Dendritic cell treated with granulocyte-macrophage colony-stimulating factor and Interleukin-4, amounts not matched to agents 40 ng/mL and 50 ng/mL, for 4 days (primary cell): ENCODE measurements around the gene FAM163A.

ENCODE experiments used
- H3K27ac Mint-ChIP-seq: one replicate; pipeline ENCODE4 v1.8.0; 2022; ENCODE audit warnings: mild to moderate bottlenecking, mixed read lengths
- H3K27me3 Mint-ChIP-seq: one replicate; pipeline ENCODE4 v1.8.0; 2022; ENCODE audit warnings: mild to moderate bottlenecking, mixed read lengths
- H3K36me3 Mint-ChIP-seq: one replicate; pipeline ENCODE4 v1.8.0; 2022; ENCODE audit warnings: low read depth, mixed read lengths
- H3K4me1 Mint-ChIP-seq: one replicate; pipeline ENCODE4 v1.8.0; 2022; ENCODE audit warnings: low read depth, mixed read lengths
- H3K4me3 Mint-ChIP-seq: one replicate; pipeline ENCODE4 v1.8.0; 2022; ENCODE audit warnings: mild to moderate bottlenecking, moderate library complexity, mixed read lengths
- H3K9me3 Mint-ChIP-seq: one replicate; pipeline ENCODE4 v1.8.0; 2022; ENCODE audit warnings: mixed read lengths
- intact Hi-C: fragments of 100-400 bp; cut with micrococcal nuclease; formaldehyde crosslinking; loops from one replicate; pipeline ENCODE4 v1.15.0; 2022

The FAM163A gene

DNA sequence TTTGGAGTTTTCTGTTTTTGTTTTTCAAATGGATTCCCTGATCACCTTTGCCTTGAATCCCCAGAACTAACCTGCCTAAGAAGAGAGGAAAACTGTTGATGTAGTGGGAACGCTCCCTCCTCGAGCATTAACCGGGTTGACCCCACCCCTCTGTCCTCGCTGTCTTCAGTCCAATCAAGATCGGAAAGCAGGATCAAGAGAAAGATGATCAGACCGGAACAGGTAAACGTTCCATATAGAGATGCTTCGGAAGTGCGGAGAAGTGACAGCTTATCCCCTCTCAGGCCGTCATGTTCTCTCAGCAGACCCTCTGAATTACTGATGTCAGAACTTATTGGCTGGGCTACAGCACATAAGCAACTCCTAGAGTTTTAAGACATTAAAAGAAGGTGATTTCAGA, 800 bp upstream of the FAM163A start:
- Mint-ChIP-seq H3K27me3 (peaks cover 68% of the 10 kb centered on the region), H3K27ac (no peak overlapping the region), H3K4me3 (no peak overlapping the region), H3K4me1 (peaks cover 15% of the 10 kb centered on the region), H3K9me3 (no peaks in the 10 kb centered on the region), H3K36me3 (no peaks in the 10 kb centered on the region)
- intact Hi-C loops: no loop called here

DNA sequence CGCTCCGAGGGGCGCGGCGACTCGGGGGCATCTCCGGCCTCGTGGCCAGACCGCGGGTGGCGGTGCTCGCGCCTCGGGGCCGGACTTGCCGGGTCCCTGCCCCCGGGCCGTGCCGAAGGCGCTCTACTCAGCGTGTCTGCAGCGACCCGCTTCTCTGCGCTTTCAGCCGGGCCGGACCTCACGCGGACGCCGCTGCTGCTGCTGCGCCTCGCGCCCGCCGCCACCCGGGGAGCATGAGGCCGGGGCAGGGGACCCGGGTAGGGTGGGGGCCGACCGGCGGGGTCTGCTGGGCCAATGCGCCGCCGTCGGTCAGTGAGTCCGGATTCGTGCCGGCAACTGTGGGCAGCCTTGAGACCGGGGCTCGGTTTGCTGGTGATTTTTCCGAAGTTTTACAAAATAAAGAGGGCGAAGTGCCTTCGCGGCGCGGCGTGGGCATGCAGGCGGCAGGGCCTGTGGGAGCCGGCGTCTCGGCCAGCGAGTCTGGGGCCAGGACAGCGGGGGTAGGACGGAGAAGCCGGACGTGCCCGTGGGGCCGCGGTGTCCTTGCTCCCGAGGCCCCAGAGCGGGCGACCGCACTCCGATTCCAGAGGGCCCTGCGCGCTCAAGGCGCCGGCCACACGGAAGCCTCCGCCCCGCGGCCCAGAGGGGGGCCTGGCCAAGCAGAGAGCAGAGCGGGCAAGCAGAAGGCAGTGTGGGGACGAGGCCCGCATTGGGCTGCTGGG, 749 bp downstream of the FAM163A start:
- no peaks in the 10 kb centered on the region for H3K9me3 Mint-ChIP-seq
- H3K36me3 Mint-ChIP-seq: no peaks in the 10 kb centered on the region
- intact Hi-C loops: no loop called here
- H3K4me1 Mint-ChIP-seq: peaks cover 13% of the 10 kb centered on the region
- peaks cover 79% of the 10 kb centered on the region for H3K27me3 Mint-ChIP-seq
- H3K27ac Mint-ChIP-seq: no peak overlapping the region
- peak overlapping the region; percentile 41 for H3K4me3 Mint-ChIP-seq

- H3K27ac Mint-ChIP-seq: no peak overlapping the region
- H3K4me1 Mint-ChIP-seq: peaks cover 13% of the 10 kb centered on the region
- H3K9me3 Mint-ChIP-seq: no peaks in the 10 kb centered on the region
- intact Hi-C loops: no loop called here
- peaks cover 81% of the 10 kb centered on the region for H3K27me3 Mint-ChIP-seq
- no peaks in the 10 kb centered on the region for H3K36me3 Mint-ChIP-seq
- H3K4me3 Mint-ChIP-seq: no peak overlapping the region
Observed at GRCh38 chr1:179744401-179745130, 1.5 kb downstream of the FAM163A start.

DNA sequence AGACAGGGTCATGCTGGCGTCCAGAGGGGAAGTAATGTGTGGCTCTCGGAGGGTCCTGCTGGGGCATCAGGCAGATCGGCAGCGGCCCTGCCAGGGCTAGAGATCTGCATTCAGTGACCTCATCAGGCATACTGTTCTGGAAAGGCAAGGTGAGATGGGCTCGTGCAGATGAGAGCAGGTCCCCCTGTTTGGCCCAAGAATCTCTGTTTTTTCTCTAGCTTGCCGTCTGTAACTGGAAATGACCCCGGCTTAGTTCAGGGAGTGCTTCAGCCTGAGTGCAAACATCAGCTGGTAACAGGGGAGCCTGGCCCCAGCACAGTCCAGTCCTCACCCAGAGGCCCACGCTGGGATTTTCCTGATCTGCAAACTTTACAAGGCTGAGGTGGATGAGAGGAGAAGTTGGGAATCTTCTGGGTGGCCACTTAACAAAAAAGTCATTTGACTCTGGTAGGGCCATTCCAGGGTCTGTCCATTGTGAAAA, 2.1 kb downstream of the FAM163A start:
- Mint-ChIP-seq H3K4me1 (peaks cover 13% of the 10 kb centered on the region), H3K27ac (no peak overlapping the region), H3K27me3 (peaks cover 80% of the 10 kb centered on the region), H3K36me3 (no peaks in the 10 kb centered on the region), H3K9me3 (no peaks in the 10 kb centered on the region), H3K4me3 (no peak overlapping the region)
- intact Hi-C loops: no loop called here

- no peak overlapping the region for H3K4me3 Mint-ChIP-seq
- H3K4me1 Mint-ChIP-seq: peaks cover 13% of the 10 kb centered on the region
- no peaks in the 10 kb centered on the region for H3K36me3 Mint-ChIP-seq
- H3K27me3 Mint-ChIP-seq: peaks cover 78% of the 10 kb centered on the region
- no peak overlapping the region for H3K27ac Mint-ChIP-seq
- intact Hi-C loops: no loop called here
- H3K9me3 Mint-ChIP-seq: no peaks in the 10 kb centered on the region
Observed at GRCh38 chr1:179745743-179746142, 2.7 kb downstream of the FAM163A start.

- Mint-ChIP-seq H3K27me3 (peaks cover 67% of the 10 kb centered on the region), H3K4me1 (peaks cover 11% of the 10 kb centered on the region), H3K9me3 (no peaks in the 10 kb centered on the region), H3K36me3 (no peaks in the 10 kb centered on the region), H3K27ac (no peak overlapping the region), H3K4me3 (no peak overlapping the region)
- intact Hi-C loops: no loop called here
Observed at GRCh38 chr1:179747611-179748010, 4.5 kb downstream of the FAM163A start.

GRCh38 chr1:179748772-179749171, 5.7 kb downstream of the FAM163A start:
- Mint-ChIP-seq H3K27me3 (peaks cover 61% of the 10 kb centered on the region), H3K4me3 (no peak overlapping the region), H3K4me1 (peaks cover 4% of the 10 kb centered on the region), H3K36me3 (no peaks in the 10 kb centered on the region), H3K27ac (no peak overlapping the region), H3K9me3 (no peaks in the 10 kb centered on the region)
- intact Hi-C loops: no loop called here

DNA sequence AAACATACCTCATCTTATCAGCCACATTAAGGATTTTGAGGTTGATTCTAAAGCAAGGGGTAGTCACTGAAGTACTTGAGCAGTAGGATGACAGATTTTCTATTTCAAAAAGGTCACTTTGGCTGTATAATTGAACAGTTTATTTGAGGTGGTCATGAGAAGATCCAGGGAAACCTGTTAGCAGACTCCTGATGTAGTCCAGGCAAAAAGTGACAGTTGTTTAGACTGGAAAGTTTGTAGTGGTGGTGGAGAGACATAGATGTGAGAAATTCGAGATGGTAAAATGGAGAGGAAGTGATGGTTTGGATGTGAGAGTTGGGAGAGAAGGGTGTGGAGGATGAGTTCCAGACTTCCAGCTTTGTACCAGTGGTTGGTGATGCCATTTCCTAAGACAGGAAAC, 7.5 kb downstream of the FAM163A start:
- H3K27me3 Mint-ChIP-seq: peaks cover 43% of the 10 kb centered on the region
- no peaks in the 10 kb centered on the region for H3K36me3 Mint-ChIP-seq
- no peak overlapping the region for H3K27ac Mint-ChIP-seq
- no peak overlapping the region for H3K4me3 Mint-ChIP-seq
- H3K9me3 Mint-ChIP-seq: no peaks in the 10 kb centered on the region
- H3K4me1 Mint-ChIP-seq: no peaks in the 10 kb centered on the region
- intact Hi-C loops: no loop called here

DNA sequence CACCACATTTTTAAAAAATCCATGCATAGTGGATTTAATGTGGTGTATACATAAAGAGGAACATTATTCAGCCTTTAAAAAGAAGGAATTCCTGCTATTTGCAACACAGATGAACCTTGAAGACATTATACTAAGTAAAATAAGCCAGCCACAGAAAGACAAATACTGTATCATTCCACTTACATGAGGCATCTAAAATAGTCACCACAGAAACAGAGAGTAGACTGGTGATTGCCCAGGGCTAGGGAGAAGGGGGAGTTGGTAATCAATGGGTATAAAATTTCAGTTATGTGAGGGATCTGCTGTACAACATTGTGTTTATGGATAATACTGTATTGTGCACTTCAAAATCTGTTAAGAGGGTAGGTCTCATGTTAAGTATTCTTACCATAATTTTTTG, 10.0 kb downstream of the FAM163A start:
- Mint-ChIP-seq H3K27ac (no peak overlapping the region), H3K9me3 (no peaks in the 10 kb centered on the region), H3K4me3 (no peak overlapping the region), H3K4me1 (no peaks in the 10 kb centered on the region), H3K36me3 (no peaks in the 10 kb centered on the region), H3K27me3 (peaks cover 23% of the 10 kb centered on the region)
- intact Hi-C loops: no loop called here

DNA sequence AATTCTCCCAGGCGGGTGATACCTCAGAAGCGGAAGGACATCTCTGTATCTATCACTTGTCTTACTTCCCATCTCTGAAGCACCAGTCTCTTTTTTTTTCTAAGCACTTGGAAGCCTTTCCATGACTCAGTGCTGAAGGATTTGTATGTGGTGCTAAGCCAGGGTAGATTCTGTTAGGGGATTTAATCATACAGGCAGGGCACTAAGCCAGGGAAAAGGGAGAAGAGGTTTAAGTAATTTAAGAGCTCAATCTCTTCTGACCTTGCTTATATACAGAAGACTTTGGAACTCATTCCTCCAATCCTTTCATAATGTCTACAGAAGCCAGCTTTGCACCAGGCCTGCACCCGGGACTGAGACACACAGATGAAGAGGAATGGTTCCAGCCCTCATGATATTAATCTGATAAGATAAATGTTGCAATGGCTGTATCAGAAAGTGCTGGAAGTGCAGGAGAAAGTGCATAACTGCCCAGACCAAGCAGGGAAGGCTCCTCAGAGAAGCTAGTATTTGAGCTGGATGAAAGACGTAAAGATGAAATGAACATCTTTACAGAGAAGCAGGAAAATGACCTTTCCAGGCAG, 11.0 kb downstream of the FAM163A start:
- peaks cover 17% of the 10 kb centered on the region for H3K27me3 Mint-ChIP-seq
- no peaks in the 10 kb centered on the region for H3K36me3 Mint-ChIP-seq
- H3K4me1 Mint-ChIP-seq: no peaks in the 10 kb centered on the region
- no peak overlapping the region for H3K4me3 Mint-ChIP-seq
- H3K9me3 Mint-ChIP-seq: no peaks in the 10 kb centered on the region
- no peak overlapping the region for H3K27ac Mint-ChIP-seq
- intact Hi-C loops: no loop called here

DNA sequence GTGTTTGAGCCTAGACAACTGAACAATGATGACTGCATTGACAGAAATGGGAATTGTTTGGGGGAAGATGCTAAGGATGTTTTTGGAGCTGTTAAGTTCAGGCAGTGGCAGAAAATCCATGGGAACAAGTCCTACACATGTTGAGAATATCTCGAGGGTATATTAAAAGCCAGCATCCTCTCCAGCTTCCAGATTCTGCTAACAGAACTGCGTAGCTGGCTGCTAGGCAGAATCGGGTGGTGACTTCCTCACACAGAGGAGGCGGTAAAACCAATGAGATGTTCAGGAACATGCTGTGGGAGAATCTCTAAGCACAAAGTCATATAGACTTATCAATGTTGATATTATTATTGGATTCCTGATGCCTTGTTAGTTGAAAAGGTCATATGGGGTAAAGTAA, 14.8 kb downstream of the FAM163A start:
- Mint-ChIP-seq H3K27ac (no peak overlapping the region), H3K36me3 (no peaks in the 10 kb centered on the region)

DNA sequence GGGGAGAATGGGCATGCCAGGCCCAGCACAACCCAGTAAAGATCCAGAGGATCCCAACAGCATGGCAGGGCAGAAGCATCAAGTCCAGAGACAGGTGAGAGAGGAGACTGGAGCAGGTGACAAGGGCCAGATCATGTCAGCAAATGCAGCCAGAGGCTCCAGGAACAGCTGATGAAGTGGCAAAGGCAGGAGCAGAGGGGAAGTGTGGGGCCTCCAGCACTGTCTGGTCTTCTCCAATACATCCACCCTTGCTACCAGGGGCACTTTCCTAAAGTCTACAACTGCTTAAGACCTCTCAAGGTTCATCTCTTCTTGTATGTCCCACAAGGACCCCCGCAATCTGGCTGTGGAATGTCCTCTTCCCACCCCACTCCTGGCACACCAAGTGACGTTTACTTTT, 17.4 kb downstream of the FAM163A start:
- H3K36me3 Mint-ChIP-seq: no peaks in the 10 kb centered on the region
- no peaks in the 10 kb centered on the region for H3K4me1 Mint-ChIP-seq
- H3K9me3 Mint-ChIP-seq: no peaks in the 10 kb centered on the region
- H3K27ac Mint-ChIP-seq: no peak overlapping the region
- intact Hi-C loops: no loop called here
- H3K4me3 Mint-ChIP-seq: no peak overlapping the region
- H3K27me3 Mint-ChIP-seq: peaks cover 7% of the 10 kb centered on the region

More for the DNA sequence above, 14.8 kb downstream of the FAM163A start:
- H3K9me3 Mint-ChIP-seq: no peaks in the 10 kb centered on the region
- intact Hi-C loops: no loop called here
- H3K4me3 Mint-ChIP-seq: no peak overlapping the region
- no peaks in the 10 kb centered on the region for H3K4me1 Mint-ChIP-seq
- H3K27me3 Mint-ChIP-seq: peaks cover 10% of the 10 kb centered on the region

DNA sequence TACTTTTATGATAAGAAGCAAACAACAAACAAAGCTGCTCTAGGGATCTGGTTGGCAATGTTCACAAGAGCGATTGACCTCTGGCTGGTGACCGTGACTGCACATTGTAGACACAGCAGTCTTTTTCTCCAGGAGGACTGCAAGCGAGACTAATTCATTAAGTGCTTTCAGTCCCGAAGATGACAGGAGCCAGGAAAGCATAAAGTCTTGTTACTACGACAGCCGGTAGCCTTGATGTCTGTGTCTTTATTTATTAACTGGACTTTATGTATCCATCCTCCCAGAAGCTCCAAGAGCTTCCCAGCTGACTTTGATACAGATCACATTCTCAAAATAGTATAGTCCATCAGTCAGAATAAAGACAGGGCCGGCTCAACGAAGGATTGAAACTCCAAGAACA, 18.2 kb downstream of the FAM163A start:
- Mint-ChIP-seq H3K27ac (no peak overlapping the region), H3K27me3 (peaks cover 7% of the 10 kb centered on the region), H3K9me3 (no peaks in the 10 kb centered on the region), H3K4me3 (no peak overlapping the region), H3K36me3 (no peaks in the 10 kb centered on the region), H3K4me1 (no peaks in the 10 kb centered on the region)
- intact Hi-C loops: no loop called here

GRCh38 chr1:179761846-179762640, 19.0 kb downstream of the FAM163A start:
- H3K27ac Mint-ChIP-seq: no peak overlapping the region
- no peaks in the 10 kb centered on the region for H3K9me3 Mint-ChIP-seq
- H3K4me1 Mint-ChIP-seq: no peaks in the 10 kb centered on the region
- intact Hi-C loops: no loop called here
- no peak overlapping the region for H3K4me3 Mint-ChIP-seq
- H3K27me3 Mint-ChIP-seq: peaks cover 7% of the 10 kb centered on the region
- H3K36me3 Mint-ChIP-seq: no peaks in the 10 kb centered on the region
